ENCODE measurements around the gene TFRC. TPM values are rescaled to one million over a fixed set of nuclear protein-coding genes. Genes with fewer than 3 reads are reported as not detected.
A peak's percentile ranks its signal among the peaks of the same experiment; 100 is the strongest.
"Not testable (repeated sequence)": the region's sequence is repeated elsewhere in the genome, so short reads cannot be mapped to it uniquely, and the experiment has no call there.

Gene TFRC
- total and polyA plus RNA-seq, 3 experiments from 2014 or later, result 15.9 to 687 (median 669) TPM

DNA sequence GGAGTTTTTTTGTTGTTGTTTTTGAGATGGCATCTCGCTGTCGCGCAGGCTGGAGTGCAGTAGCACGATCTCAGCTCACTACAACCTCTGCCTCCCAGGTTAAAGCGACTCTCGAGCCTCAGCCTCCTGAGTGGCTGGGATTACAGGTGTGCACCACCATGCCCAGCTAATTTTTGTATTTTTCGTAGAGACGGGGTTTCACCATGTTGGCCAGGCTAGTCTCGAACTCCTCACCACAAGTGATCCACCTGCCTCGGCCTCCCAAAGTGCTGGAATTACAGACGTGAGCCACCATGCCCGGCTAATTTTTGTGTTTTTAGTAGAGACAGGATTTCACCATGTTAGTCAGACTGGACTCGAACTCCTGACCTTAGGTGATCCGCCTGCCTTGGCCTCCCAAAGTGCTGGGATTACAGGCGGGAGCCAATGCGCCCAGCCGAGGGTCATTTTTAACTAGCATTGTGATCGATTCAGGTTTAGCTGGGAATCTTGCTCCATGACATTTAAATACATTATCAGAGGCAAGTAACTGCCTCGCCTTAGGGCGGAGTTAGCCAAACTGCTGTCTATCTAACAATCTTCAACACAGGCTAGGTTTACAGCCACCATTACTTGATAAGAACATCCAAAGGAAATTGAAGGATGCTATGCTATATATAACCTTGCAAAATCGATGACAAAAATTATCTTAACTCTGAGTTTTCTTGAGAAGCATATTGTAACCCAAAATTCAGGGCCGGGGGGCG is 1.6 kb downstream of the TFRC start:
- POLR2A ChIA-PET, result interaction anchor here (0.6 to 3.2 kb wide), 2 partner anchors 39 to 99 kb away, joined by 4 to 13 read pairs; no protein-coding TSS in a partner anchor
- peak overlapping the region; percentile 99 for H3K27ac ChIP-seq (ENCODE audit: low read depth, low read length)
- H3K27me3 Mint-ChIP-seq; DNase-seq; H3K27me3 ChIP-seq (ENCODE audit: insufficient read depth, low read length, poor library complexity, severe bottlenecking); H3K9me3 Mint-ChIP-seq; H3K36me3 ChIP-seq (ENCODE audit: insufficient read depth, low read length); H3K9me3 ChIP-seq (ENCODE audit: low read length): not testable (repeated sequence)
- CTCF ChIA-PET, result interaction anchor here (2.4 to 4.2 kb wide), 3 partner anchors 100 to 117 kb away, joined by 6 to 31 read pairs (median 12); no protein-coding TSS in a partner anchor
- Mint-ChIP-seq H3K4me3 (peak overlapping the region; percentile 93 to 98 (median 96)), H3K4me1 (peaks cover 40 to 56% (median 48%) of the 10 kb centered on the region in 3 donors), H3K36me3 (peaks cover 0 to 25% (median 3%) of the 10 kb centered on the region in 3 donors), H3K27ac (peak overlapping the region; percentile 89 to 98 (median 96))
- H3K4me1 ChIP-seq (ENCODE audit: insufficient read depth, low read length), result peaks cover 34% of the 10 kb centered on the region
- peak overlapping the region; percentile 62 for H3K4me3 ChIP-seq (ENCODE audit: low read length)

DNA sequence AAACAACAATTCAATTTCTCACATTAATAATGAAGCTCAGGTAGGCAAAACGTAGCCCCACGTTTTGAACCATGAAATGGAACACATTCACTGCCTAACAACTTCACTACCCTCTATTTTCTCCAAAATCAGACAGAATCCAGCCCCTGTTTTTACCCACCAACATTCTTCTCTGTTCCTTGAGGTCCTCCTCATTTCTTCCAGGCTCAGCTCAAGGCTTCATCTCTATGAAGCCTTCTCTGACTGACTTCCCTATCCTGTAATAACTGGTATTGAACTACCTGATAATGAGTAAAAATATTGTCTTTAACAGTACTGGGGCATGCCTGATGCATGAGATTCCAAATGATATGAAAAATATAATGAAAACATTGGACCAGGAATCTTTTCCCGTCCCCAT is 2.2 kb downstream of the TFRC start:
- Mint-ChIP-seq H3K9me3 (no peaks in the 10 kb centered on the region), H3K4me3 (peak overlapping the region; percentile 93 to 98 (median 96)), H3K36me3 (peaks cover 0 to 31% (median 5%) of the 10 kb centered on the region in 3 donors), H3K4me1 (peaks cover 40 to 60% (median 52%) of the 10 kb centered on the region in 3 donors), H3K27me3 (peaks cover 0 to 1% of the 10 kb centered on the region in 2 donors), H3K27ac (peak overlapping the region in 7 of 8 donors; percentile 48 to 98 (median 94))
- H3K27ac ChIP-seq (ENCODE audit: low read depth, low read length), result peak overlapping the region; percentile 99
- no peaks in the 10 kb centered on the region for H3K9me3 ChIP-seq (ENCODE audit: low read length)
- CTCF ChIA-PET, result interaction anchor here (1.1 to 4.2 kb wide), 4 partner anchors 100 to 117 kb away, joined by 3 to 31 read pairs (median 9); no protein-coding TSS in a partner anchor
- peak overlapping the region; percentile 39 for H3K4me3 ChIP-seq (ENCODE audit: low read length)
- POLR2A ChIA-PET, result interaction anchor here (3.2 kb wide), 1 partner anchor 100 kb away, joined by 13 read pairs; no protein-coding TSS in a partner anchor
- no peaks in the 10 kb centered on the region for H3K27me3 ChIP-seq (ENCODE audit: insufficient read depth, low read length, poor library complexity, severe bottlenecking)
- no peak for DNase-seq
- H3K36me3 ChIP-seq (ENCODE audit: insufficient read depth, low read length), result peaks cover 10% of the 10 kb centered on the region
- peaks cover 34% of the 10 kb centered on the region for H3K4me1 ChIP-seq (ENCODE audit: insufficient read depth, low read length)

DNA sequence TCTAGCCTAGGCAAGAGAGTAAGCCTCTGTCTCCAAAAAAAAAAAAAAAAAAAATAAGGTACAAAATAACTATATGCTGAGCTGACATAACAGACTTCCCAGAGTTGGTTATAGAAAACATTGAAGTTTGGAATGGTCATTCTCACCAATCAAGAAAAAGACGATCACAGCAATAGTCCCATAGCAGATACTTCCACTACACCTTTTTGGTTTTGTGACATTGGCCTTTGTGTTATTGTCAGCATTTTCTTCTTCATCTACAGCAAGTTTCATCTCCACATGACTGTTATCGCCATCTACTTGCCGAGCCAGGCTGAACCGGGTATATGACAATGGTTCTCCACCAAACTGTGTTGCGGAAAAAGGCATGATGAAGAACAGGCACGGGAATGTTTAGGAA is 6.9 kb downstream of the TFRC start:
- peaks cover 26% of the 10 kb centered on the region for H3K4me1 ChIP-seq (ENCODE audit: insufficient read depth, low read length)
- peak overlapping the region in 1 of 7 donors; percentile 22 for H3K4me3 Mint-ChIP-seq

DNA sequence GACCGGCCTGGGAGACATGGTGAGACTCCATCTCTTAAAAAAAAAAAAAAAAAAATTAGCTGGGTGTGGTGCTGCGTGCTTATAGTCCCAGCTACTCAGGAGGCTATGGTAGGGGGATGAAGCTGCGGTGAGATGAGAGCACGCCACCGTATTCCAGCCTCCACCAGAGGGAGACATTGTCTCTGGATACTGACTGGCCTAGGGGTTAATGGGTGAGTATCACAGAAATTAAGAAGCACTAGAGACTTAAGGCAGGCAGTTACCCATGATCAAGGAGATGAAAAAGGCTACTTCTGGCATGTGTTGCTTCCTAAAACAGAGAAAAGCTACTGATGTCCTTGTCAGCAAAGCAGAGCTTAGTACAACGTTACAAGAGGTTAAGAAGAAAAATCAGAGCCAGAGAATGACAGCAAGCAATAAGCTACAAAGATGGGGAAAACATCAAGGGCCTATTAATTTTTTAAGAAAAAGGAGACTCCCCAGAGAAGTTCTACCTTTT is 8.6 kb downstream of the TFRC start:
- Mint-ChIP-seq H3K36me3 (peaks cover 10 to 73% (median 23%) of the 10 kb centered on the region in 3 donors), H3K4me1 (peaks cover 17 to 42% (median 29%) of the 10 kb centered on the region in 3 donors), H3K27ac (peak overlapping the region; percentile 9 to 81 (median 43)), H3K27me3 (no peaks in the 10 kb centered on the region), H3K4me3 (no peak overlapping the region), H3K9me3 (no peaks in the 10 kb centered on the region)
- DNase-seq, result peak; percentile 41 to 81 (median 66)
- Histone ChIP-seq H3K27me3 (ENCODE audit: insufficient read depth, low read length, poor library complexity, severe bottlenecking) (no peaks in the 10 kb centered on the region), H3K36me3 (ENCODE audit: insufficient read depth, low read length) (peaks cover 48% of the 10 kb centered on the region), H3K27ac (ENCODE audit: low read depth, low read length) (no peak overlapping the region), H3K4me3 (ENCODE audit: low read length) (no peak overlapping the region), H3K9me3 (ENCODE audit: low read length) (no peaks in the 10 kb centered on the region), H3K4me1 (ENCODE audit: insufficient read depth, low read length) (peaks cover 13% of the 10 kb centered on the region)
- ChIA-PET CTCF (interaction anchor here (0.7 to 12.7 kb wide), 36 partner anchors 8 to 444 kb away, joined by 3 to 263 read pairs (median 4); no protein-coding TSS in a partner anchor), POLR2A (interaction anchor here (0.6 to 1.5 kb wide), 6 partner anchors 106 to 358 kb away, joined by 3 to 6 read pairs (median 4); no protein-coding TSS in a partner anchor)

More for the DNA sequence above, 6.9 kb downstream of the TFRC start:
- Mint-ChIP-seq H3K27ac (peak overlapping the region in 5 of 8 donors; percentile 30 to 74 (median 59)), H3K4me1 (peaks cover 30 to 56% (median 44%) of the 10 kb centered on the region in 3 donors), H3K36me3 (peaks cover 10 to 61% (median 19%) of the 10 kb centered on the region in 3 donors), H3K27me3 (peaks cover 0 to 1% of the 10 kb centered on the region in 2 donors), H3K9me3 (no peaks in the 10 kb centered on the region)
- H3K36me3 ChIP-seq (ENCODE audit: insufficient read depth, low read length), result peaks cover 40% of the 10 kb centered on the region
- no peaks in the 10 kb centered on the region for H3K27me3 ChIP-seq (ENCODE audit: insufficient read depth, low read length, poor library complexity, severe bottlenecking)
- no peak for DNase-seq
- ChIA-PET CTCF (interaction anchor here (6.6 to 12.7 kb wide), 2 partner anchors 106 to 120 kb away, joined by 62 to 263 read pairs; no protein-coding TSS in a partner anchor), POLR2A (interaction anchor here (0.6 kb wide), 1 partner anchor 198 kb away, joined by 3 read pairs; no protein-coding TSS in a partner anchor)
- no peak overlapping the region for H3K4me3 ChIP-seq (ENCODE audit: low read length)
- H3K27ac ChIP-seq (ENCODE audit: low read depth, low read length), result peak overlapping the region; percentile 38
- no peaks in the 10 kb centered on the region for H3K9me3 ChIP-seq (ENCODE audit: low read length)

DNA sequence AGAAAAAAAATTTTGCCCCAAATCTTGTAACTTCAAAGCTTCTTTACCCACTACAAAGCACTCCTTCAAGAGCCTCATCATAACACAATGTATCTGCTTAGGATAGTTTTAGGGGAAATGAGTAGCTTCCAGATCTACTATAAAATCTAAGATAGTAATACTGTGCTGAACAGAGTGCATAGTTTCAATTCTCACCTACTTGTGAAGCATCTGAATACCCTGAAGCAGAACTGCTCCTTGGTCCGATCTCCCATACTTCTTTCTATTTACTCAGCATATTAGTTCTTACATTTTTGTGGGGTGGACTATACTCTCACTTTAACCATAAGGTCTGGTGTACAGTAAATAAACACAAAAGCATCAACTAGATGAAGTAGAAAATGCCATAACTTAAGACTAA is 9.6 kb downstream of the TFRC start:
- no peak overlapping the region for H3K27ac ChIP-seq (ENCODE audit: low read depth, low read length)
- H3K36me3 Mint-ChIP-seq, result peaks cover 10 to 78% (median 26%) of the 10 kb centered on the region in 3 donors
- ChIA-PET POLR2A (interaction anchor here (1.2 kb wide), 1 partner anchor 125 kb away, joined by 5 read pairs; no protein-coding TSS in a partner anchor), CTCF (interaction anchor here (0.9 to 12.7 kb wide), 19 partner anchors 9 to 194 kb away, joined by 3 to 263 read pairs (median 5); no protein-coding TSS in a partner anchor)
- DNase-seq, result no peak
- no peaks in the 10 kb centered on the region for H3K9me3 ChIP-seq (ENCODE audit: low read length)
- H3K4me1 Mint-ChIP-seq, result peaks cover 8 to 32% (median 19%) of the 10 kb centered on the region in 3 donors
- peaks cover 58% of the 10 kb centered on the region for H3K36me3 ChIP-seq (ENCODE audit: insufficient read depth, low read length)
- peaks cover 8% of the 10 kb centered on the region for H3K4me1 ChIP-seq (ENCODE audit: insufficient read depth, low read length)
- H3K9me3 Mint-ChIP-seq, result no peaks in the 10 kb centered on the region
- H3K27me3 Mint-ChIP-seq, result no peaks in the 10 kb centered on the region
- H3K27me3 ChIP-seq (ENCODE audit: insufficient read depth, low read length, poor library complexity, severe bottlenecking), result no peaks in the 10 kb centered on the region
- no peak overlapping the region for H3K4me3 ChIP-seq (ENCODE audit: low read length)
- H3K27ac Mint-ChIP-seq, result no peak overlapping the region
- no peak overlapping the region for H3K4me3 Mint-ChIP-seq

DNA sequence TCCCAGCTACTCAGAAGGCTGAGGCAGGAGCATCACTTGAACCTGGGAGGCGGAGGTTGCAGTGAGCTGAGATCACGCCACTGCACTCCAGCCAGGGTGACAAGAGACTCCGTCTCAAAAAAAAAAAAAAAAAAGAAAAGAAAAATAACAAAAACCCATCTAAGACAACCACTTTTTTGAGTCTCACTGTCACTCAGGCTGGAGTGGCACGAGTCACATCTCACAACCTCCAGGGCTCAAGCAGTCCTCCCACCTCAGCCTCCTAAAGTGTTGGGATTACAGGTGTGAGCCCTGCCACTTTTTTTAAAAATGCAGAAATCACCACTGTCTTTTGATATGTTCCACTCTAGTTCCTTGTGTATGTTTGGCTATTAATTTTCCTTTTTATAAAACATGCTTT is 13.1 kb downstream of the TFRC start:
- peaks cover 66% of the 10 kb centered on the region for H3K36me3 ChIP-seq (ENCODE audit: insufficient read depth, low read length)
- peaks cover 19 to 86% (median 37%) of the 10 kb centered on the region in 3 donors for H3K36me3 Mint-ChIP-seq
- H3K4me1 ChIP-seq (ENCODE audit: insufficient read depth, low read length), result not testable (repeated sequence)

DNA sequence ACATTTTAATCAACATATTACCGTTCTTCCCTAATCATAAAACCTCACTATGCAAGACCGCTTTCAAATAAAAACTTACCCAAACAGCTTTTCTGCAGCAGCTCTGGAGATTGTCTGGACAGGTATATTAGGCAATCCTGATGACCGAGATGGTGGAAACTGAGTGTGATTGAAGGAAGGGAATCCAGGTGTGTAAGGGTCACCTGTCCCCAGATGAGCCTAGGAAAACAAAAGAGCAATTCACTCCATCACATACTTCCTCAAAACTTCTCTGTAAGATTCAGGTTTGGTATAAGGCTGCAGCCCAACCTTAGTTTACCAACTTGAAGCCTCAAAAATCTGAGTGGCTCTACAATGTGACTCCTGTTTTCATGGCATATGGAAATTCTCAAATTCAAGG is 14.5 kb downstream of the TFRC start:
- Histone ChIP-seq H3K27ac (ENCODE audit: low read depth, low read length) (no peak overlapping the region), H3K9me3 (ENCODE audit: low read length) (no peaks in the 10 kb centered on the region), H3K4me3 (ENCODE audit: low read length) (no peak overlapping the region), H3K36me3 (ENCODE audit: insufficient read depth, low read length) (peaks cover 68% of the 10 kb centered on the region), H3K4me1 (ENCODE audit: insufficient read depth, low read length) (no peaks in the 10 kb centered on the region), H3K27me3 (ENCODE audit: insufficient read depth, low read length, poor library complexity, severe bottlenecking) (no peaks in the 10 kb centered on the region)
- Mint-ChIP-seq H3K4me3 (no peak overlapping the region), H3K27me3 (no peaks in the 10 kb centered on the region), H3K9me3 (no peaks in the 10 kb centered on the region), H3K36me3 (peaks cover 21 to 89% (median 38%) of the 10 kb centered on the region in 3 donors), H3K4me1 (peaks cover 0 to 16% (median 3%) of the 10 kb centered on the region in 3 donors), H3K27ac (peak overlapping the region in 1 of 8 donors; percentile 6)
- DNase-seq, result no peak
- CTCF ChIA-PET, result interaction anchor here (12.7 kb wide), 1 partner anchor 127 kb away, joined by 263 read pairs; no protein-coding TSS in a partner anchor
- POLR2A ChIA-PET, result no interaction called here

More for the DNA sequence above, 13.1 kb downstream of the TFRC start:
- H3K27me3 Mint-ChIP-seq; H3K27ac ChIP-seq (ENCODE audit: low read depth, low read length); H3K27me3 ChIP-seq (ENCODE audit: insufficient read depth, low read length, poor library complexity, severe bottlenecking); DNase-seq; H3K9me3 ChIP-seq (ENCODE audit: low read length); H3K4me3 ChIP-seq (ENCODE audit: low read length); H3K9me3 Mint-ChIP-seq; H3K4me3 Mint-ChIP-seq; H3K27ac Mint-ChIP-seq; POLR2A ChIA-PET: not testable (repeated sequence)
- CTCF ChIA-PET, result interaction anchor here (0.9 to 12.7 kb wide), 2 partner anchors 39 to 126 kb away, joined by 3 to 263 read pairs; no protein-coding TSS in a partner anchor
- peaks cover 4 to 22% (median 7%) of the 10 kb centered on the region in 3 donors for H3K4me1 Mint-ChIP-seq
